Subcutaneous abdominal adipose tissue (tissue), 5 donors: ENCODE measurements around the gene ENTPD6.

Experiments
- H3K27ac ChIP-seq: one replicate; pipeline ENCODE4 v1.7.0; 2013; ENCODE audit warnings: low read depth, mild to moderate bottlenecking, inconsistent platforms, low read length, moderate library complexity
- H3K27me3 ChIP-seq, 5 donors: one replicate each; pipeline ENCODE4 v1.7.0; 2013; ENCODE audit warnings: low read length in 5 of 5, inconsistent platforms in 1 of 5; ENCODE audit not compliant: control insufficient read depth in 5 of 5, insufficient read depth in 4 of 5
- H3K36me3 ChIP-seq, 5 donors: one replicate each; pipeline ENCODE4 v1.7.0; 2013; ENCODE audit warnings: low read length in 5 of 5; ENCODE audit not compliant: control insufficient read depth in 5 of 5, insufficient read depth in 5 of 5
- H3K4me1 ChIP-seq, 5 donors: one replicate each; pipeline ENCODE4 v1.7.0; 2013; ENCODE audit warnings: low read length in 5 of 5, mild to moderate bottlenecking in 3 of 5, moderate library complexity in 1 of 5; ENCODE audit not compliant: control insufficient read depth in 5 of 5, insufficient read depth in 5 of 5
- H3K4me3 ChIP-seq, 5 donors: one replicate each; pipeline ENCODE4 v1.7.0; 2013; ENCODE audit warnings: low read length in 5 of 5, low read depth in 1 of 5
- H3K9ac ChIP-seq, 5 donors: one replicate each; pipeline ENCODE4 v1.7.0; 2013; ENCODE audit warnings: low read length in 5 of 5, mild to moderate bottlenecking in 4 of 5, moderate library complexity in 3 of 5
- H3K9me3 ChIP-seq, 5 donors: one replicate each; pipeline ENCODE4 v1.7.0; 2013; ENCODE audit warnings: low read length in 5 of 5; ENCODE audit not compliant: control insufficient read depth in 5 of 5
- donor health status: healthy.
- donor health status: healthy.
- donor health status: healthy.
- donor health status: healthy.
- donor health status: healthy.

ENTPD6 gene

GRCh38 chr20:25249198-25249931 is 53.9 kb downstream of the ENTPD6 start:
- Histone ChIP-seq H3K9me3 (no peaks in the 10 kb centered on the region), H3K27ac (peak overlapping the region; percentile 60), H3K4me3 (peak overlapping the region; percentile 86 to 98 (median 87)), H3K27me3 (no peaks in the 10 kb centered on the region), H3K36me3 (peaks cover 0 to 5% (median 0%) of the 10 kb centered on the region in 5 donors), H3K4me1 (peaks cover 11 to 68% (median 64%) of the 10 kb centered on the region in 5 donors), H3K9ac (peak overlapping the region in 3 of 5 donors; percentile 2 to 75 (median 72))

DNA sequence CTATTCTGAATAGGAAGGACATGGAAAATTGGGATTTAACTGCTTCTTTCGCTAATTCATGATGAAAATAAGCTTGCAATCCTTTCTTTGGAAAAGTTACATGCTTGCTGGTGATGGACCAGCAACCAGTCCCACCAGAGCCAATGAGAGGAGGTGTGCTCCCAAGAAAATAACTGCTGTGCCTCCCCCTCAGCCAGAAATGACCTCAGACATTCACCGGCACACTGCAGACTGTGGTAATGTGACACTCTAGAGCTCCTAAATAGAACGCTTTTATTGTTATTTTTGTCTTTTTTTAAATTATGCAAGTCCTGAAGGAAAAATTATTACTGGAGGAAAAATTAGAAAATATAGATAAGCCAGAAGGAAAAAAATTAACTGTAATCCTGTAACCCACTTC is 55.0 kb downstream of the ENTPD6 start:
- H3K4me3 ChIP-seq = peak overlapping the region in 2 of 5 donors; percentile 4 to 16

DNA sequence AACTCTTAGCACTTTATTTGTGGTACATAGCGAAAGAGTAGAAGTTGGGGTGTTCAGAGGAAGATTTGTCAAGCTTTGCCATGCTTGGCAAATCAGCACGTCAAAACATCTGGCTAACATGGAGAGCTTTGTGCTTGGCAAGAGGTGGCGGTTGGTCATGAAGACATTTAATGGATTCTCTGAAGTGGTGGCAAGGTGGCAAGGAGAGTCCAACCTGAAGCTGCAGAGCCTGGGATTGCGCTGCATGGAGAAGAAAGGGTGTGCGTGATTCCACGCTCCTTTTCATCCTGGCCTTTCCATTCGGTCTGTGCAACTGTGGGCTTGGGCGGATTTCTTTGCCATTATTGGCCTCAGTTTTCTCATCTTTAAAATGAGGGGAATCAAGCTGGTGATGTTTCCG is 55.5 kb downstream of the ENTPD6 start:
- Histone ChIP-seq H3K9me3 (no peaks in the 10 kb centered on the region), H3K4me1 (peaks cover 11 to 84% (median 77%) of the 10 kb centered on the region in 5 donors), H3K27ac (no peak overlapping the region), H3K36me3 (peaks cover 0 to 7% (median 3%) of the 10 kb centered on the region in 5 donors), H3K4me3 (no peak overlapping the region), H3K9ac (no peak overlapping the region), H3K27me3 (no peaks in the 10 kb centered on the region)

More for the DNA sequence above, 55.0 kb downstream of the ENTPD6 start:
- Histone ChIP-seq H3K9me3 (no peaks in the 10 kb centered on the region), H3K27ac (peak overlapping the region; percentile 37), H3K9ac (no peak overlapping the region), H3K36me3 (peaks cover 0 to 7% (median 3%) of the 10 kb centered on the region in 5 donors), H3K4me1 (peaks cover 11 to 79% (median 74%) of the 10 kb centered on the region in 5 donors), H3K27me3 (no peaks in the 10 kb centered on the region)

DNA sequence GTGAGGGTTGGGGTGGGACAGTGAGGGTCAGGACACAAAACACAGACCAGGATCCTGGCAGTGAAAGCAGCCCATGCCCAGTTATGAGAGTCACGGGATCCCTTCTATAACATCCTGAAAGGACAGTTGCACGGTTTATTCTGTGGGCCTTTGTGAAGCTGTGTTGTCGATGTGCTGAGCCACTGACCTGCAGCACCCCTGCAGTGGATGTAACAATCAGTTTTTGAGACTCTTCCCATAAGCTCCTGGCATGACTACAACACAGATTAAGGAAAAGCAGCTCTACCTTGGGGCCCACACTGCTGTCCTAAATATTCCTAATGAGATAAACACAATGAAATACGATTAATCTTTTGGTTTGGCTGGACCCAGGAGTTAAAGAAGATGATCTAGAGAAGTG is 56.0 kb downstream of the ENTPD6 start:
- Histone ChIP-seq H3K9me3 (no peaks in the 10 kb centered on the region), H3K27me3 (no peaks in the 10 kb centered on the region), H3K4me1 (peaks cover 10 to 84% (median 77%) of the 10 kb centered on the region in 5 donors), H3K36me3 (peaks cover 0 to 7% (median 3%) of the 10 kb centered on the region in 5 donors), H3K4me3 (no peak overlapping the region), H3K27ac (peak overlapping the region; percentile 82), H3K9ac (no peak overlapping the region)

- peak overlapping the region in 3 of 5 donors; percentile 31 to 66 (median 64) for H3K9ac ChIP-seq
- no peaks in the 10 kb centered on the region for H3K9me3 ChIP-seq
- H3K4me3 ChIP-seq = peak overlapping the region in 1 of 5 donors; percentile 29
- peaks cover 0 to 7% (median 3%) of the 10 kb centered on the region in 5 donors for H3K36me3 ChIP-seq
- no peaks in the 10 kb centered on the region for H3K27me3 ChIP-seq
- H3K4me1 ChIP-seq = peaks cover 11 to 84% (median 77%) of the 10 kb centered on the region in 5 donors
- peak overlapping the region; percentile 82 for H3K27ac ChIP-seq
Observed at GRCh38 chr20:25252230-25252651, 56.7 kb downstream of the ENTPD6 start.

DNA sequence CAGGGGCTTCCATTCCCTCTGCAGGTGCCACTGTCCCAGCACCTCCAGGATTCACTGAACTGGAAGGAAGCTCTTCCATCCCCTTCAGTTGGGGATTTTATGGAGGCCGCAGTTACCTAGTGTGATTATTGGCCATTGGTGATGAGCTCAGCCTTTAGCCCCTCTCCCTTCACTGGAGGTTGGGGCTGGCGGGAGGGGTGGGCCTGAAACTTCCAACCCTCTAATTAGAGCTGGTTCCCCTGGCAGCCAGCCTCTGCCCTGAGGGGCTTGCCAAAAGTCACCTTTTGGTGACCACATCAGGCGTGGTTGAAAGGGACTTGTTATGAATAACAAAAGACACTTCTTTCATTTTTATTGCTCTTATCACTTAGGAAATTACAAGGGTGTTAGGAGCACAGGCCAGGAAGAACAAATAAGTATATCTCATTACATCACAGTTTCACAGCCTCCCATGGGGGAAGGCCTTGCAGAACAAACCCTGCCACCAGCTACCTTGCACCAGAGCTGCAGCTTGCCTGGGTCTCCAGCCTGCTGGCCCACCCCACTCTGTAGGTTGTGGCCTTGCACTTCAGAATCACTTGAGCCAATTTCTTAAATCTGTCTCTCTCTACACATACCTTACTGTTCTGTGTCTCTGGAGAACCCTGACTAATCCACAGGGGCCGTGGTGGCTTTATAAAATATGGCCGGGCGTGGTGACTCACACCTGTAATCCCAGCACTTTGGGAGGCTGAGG is 57.3 kb downstream of the ENTPD6 start:
- Histone ChIP-seq H3K27ac (peak overlapping the region; percentile 82), H3K36me3 (peaks cover 0 to 7% (median 3%) of the 10 kb centered on the region in 5 donors), H3K4me3 (peak overlapping the region in 1 of 5 donors; percentile 29), H3K27me3 (no peaks in the 10 kb centered on the region), H3K4me1 (peaks cover 11 to 81% (median 79%) of the 10 kb centered on the region in 5 donors), H3K9me3 (no peaks in the 10 kb centered on the region), H3K9ac (peak overlapping the region in 3 of 5 donors; percentile 31 to 66 (median 64))

DNA sequence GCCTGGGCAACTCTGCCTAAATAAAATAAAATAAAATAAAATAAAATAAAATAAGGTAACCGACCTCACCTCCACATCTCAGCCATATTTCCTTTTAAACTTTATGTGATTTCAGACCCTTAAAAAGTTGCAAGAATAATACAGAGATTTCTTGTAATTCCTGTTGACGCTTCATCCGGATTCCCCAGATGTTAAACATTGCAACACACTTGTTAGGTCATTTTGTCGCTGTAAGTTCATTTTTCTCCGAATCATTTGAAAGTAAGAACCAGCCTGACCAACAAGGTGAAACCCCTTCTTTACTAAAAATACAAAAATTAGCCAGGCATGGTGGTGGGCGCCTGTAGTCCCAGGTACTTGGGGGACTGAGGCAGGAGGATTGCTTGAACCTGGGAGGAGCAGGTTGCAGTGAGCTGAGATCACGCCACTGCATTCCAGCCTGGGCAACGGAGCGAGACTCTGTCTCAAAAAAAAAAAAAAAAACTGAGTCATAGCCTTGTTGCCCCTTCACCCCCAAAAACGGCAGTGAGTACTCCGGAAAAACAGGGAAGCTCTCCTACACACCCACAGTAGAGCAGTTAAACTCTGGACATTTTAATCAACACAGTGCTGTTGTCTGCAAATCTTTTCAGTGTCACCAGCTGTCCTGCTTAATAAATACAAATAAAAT is 58.2 kb downstream of the ENTPD6 start:
- Histone ChIP-seq H3K36me3 (peaks cover 0 to 10% (median 3%) of the 10 kb centered on the region in 5 donors), H3K27me3 (no peaks in the 10 kb centered on the region), H3K9ac (peak overlapping the region in 2 of 5 donors; percentile 66 to 69), H3K4me1 (peaks cover 11 to 84% (median 77%) of the 10 kb centered on the region in 5 donors), H3K4me3 (peak overlapping the region in 1 of 5 donors; percentile 15), H3K9me3 (no peaks in the 10 kb centered on the region), H3K27ac (peak overlapping the region; percentile 82)

DNA sequence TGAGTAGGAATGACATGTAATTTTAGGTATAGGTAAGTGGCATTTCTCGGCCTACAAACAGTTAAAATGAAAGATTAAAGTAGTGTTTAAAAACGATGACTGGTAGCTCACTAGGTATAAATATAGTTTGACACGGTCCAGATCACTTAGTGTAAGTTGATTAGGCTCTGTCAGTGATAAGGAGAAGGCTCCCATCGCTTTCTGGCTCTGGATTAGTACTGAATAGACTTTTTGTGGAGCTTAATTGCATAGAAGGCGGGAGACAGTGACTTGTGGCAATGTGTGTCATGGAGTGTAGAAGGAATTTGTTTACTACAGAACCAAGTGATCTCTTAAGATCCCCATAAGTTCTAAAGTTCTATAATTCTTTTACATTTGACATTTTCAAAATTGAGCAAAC is 59.1 kb downstream of the ENTPD6 start:
- Histone ChIP-seq H3K9me3 (no peaks in the 10 kb centered on the region), H3K27me3 (no peaks in the 10 kb centered on the region), H3K4me3 (no peak overlapping the region), H3K27ac (peak overlapping the region; percentile 76), H3K9ac (peak overlapping the region in 3 of 5 donors; percentile 27 to 69 (median 66)), H3K36me3 (peaks cover 0 to 14% (median 8%) of the 10 kb centered on the region in 5 donors), H3K4me1 (peaks cover 11 to 76% (median 68%) of the 10 kb centered on the region in 5 donors)

DNA sequence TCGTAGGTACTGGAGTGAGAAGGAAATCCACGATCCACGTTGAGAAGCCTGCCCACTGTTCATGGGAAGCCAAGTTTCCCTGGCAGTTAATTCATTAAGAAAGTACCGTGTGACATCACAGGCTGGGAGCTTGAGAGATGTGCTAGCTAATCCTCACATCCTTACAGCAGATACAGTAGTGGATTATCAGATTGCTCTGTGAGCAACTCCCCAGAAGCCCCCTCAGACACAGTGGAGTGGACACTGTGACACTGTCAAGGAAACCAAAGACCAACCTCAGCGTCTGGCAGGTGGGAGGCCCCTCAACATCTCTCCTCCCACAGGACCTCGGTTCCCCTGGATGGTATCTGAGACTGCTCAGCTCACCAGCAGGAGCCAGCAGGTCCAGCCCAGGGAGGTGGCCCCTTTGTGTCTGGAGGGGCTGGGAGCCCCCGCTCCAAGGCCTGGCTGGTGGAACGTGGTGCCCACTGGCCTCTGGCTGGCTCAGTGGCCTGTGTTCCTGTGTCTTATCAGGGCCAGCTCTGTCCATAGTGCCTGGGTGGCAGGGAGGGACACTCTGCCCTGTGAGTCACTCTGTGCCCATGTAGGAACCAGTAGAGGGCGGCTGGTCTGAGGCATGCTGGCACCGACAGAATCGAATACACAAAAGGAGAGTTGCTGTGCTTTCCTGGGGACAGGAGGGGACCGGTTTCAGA is 59.6 kb downstream of the ENTPD6 start:
- Histone ChIP-seq H3K4me1 (peaks cover 11 to 71% (median 64%) of the 10 kb centered on the region in 5 donors), H3K4me3 (no peak overlapping the region), H3K9me3 (no peaks in the 10 kb centered on the region), H3K9ac (peak overlapping the region in 3 of 5 donors; percentile 27 to 74 (median 66)), H3K36me3 (peaks cover 0 to 20% (median 14%) of the 10 kb centered on the region in 5 donors), H3K27ac (peak overlapping the region; percentile 76), H3K27me3 (no peaks in the 10 kb centered on the region)
